Activated T-helper 17 cell treated with anti-CD3 and anti-CD28 coated beads, Interleukin-2, amount 50 U/mL, for 72 hours (primary cell): ENCODE results near the gene TMUB1. TPM values are rescaled to one million over a fixed set of nuclear protein-coding genes. Genes with fewer than 3 reads are reported as not detected.

ENCODE experiments used
- ATAC-seq: fragments of 150-1000 bp; cut with Tn5 transposase; replicated peaks from 2 replicates; pipeline ENCODE4 v1.10.0; 2021; ENCODE audit warnings: mild to moderate bottlenecking, moderate library complexity
- H3K27ac Mint-ChIP-seq: one replicate; pipeline ENCODE4 v1.8.0; 2022; ENCODE audit warnings: mixed read lengths
- H3K27me3 Mint-ChIP-seq: one replicate; pipeline ENCODE4 v1.8.0; 2022; ENCODE audit warnings: mixed read lengths
- H3K36me3 Mint-ChIP-seq: one replicate; pipeline ENCODE4 v1.8.0; 2022; ENCODE audit warnings: low read depth, mild to moderate bottlenecking, mixed read lengths
- H3K4me1 Mint-ChIP-seq: one replicate; pipeline ENCODE4 v1.8.0; 2022; ENCODE audit warnings: mixed read lengths
- H3K4me3 Mint-ChIP-seq: one replicate; pipeline ENCODE4 v1.8.0; 2022; ENCODE audit warnings: mild to moderate bottlenecking, mixed read lengths
- H3K9me3 Mint-ChIP-seq: one replicate; pipeline ENCODE4 v1.8.0; 2022; ENCODE audit warnings: mixed read lengths
- total RNA-seq, 2 donors: library from RNA; stranded (reverse); gene quantifications; one replicate each; pipeline ENCODE4 v1.2.3, GENCODE V29; 2022

Gene TMUB1
- total RNA-seq, 2 donors from 2014 or later = 72.7 to 78.4 TPM

GRCh38 chr7:151124481-151124880 is 41.2 kb upstream of the TMUB1 start:
- no peak overlapping the region for H3K27ac Mint-ChIP-seq

DNA sequence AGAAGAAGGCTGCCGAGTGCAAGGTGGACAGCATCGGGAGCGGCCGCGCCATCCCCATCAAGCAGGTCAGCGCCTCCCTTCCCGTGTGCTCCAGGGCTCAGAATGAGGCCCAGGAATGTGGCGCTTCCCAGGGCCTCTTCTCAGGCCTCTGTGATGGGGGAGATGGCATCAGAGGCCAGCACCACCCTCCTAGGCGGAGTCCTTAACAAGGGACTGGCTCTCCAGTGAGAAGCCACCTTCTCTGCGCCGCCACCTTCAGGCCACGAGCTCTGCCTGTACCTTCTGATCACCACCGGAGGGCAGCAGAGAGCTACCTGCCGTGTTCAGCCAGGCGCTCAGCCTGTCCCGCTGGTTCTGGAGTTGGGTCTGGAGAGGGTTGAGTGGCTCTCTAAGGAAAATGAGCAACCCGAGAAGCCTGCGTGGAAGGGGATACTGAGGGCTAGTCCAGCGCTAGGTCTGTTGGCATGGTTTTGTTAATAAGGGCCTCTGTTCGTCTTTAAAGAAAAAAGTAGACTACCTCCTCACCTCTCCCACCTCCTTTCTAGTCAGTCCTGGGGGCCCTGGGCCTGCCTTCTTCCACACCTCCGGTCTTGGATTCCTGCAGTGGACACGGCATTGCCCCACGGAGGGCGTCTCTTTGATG is 40.6 kb upstream of the TMUB1 start:
- Mint-ChIP-seq H3K4me1 (peaks cover 7% of the 10 kb centered on the region), H3K27ac (peak overlapping the region; percentile 31), H3K9me3 (no peaks in the 10 kb centered on the region)

More at GRCh38 chr7:151124481-151124880, 41.2 kb upstream of the TMUB1 start:
- no peaks in the 10 kb centered on the region for H3K9me3 Mint-ChIP-seq
- H3K4me1 Mint-ChIP-seq = peaks cover 7% of the 10 kb centered on the region
- no peak overlapping the region for H3K4me3 Mint-ChIP-seq
- H3K36me3 Mint-ChIP-seq = peaks cover 38% of the 10 kb centered on the region
- H3K27me3 Mint-ChIP-seq = no peaks in the 10 kb centered on the region
- no peak for ATAC-seq

DNA sequence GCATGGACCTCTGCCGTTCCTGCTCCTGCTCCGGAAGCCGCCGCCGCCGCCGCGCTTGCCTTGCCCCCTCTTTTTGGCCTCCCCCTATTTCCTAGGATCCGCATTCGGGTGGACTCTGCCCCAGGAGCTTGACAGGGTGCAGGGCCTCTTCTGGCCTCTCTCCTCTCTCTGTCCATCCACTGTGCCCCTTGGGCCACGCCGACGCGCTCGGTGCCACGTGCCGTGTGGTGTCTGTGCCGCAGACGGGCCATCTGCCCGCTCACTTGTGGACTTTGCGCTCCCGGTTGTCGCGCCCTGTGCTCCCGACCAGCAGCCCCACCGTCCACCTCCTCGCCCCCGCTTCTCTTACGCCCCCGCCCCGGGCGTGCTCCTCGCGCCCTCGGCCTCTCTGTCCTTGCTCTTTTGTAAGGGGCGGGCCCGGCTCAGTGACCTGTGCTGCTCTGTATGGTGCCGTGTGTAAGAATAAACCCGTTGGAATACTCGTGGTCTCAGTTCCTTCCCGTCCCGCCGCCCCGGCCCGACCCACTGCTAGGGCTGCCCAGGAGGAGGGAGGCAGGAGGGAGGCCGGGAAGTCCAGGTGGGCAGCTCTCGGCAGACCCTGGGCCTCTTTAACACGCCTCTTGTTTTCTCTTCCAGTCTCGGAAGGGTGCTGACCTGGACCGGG is 40.0 kb upstream of the TMUB1 start:
- Mint-ChIP-seq H3K4me1 (peaks cover 7% of the 10 kb centered on the region), H3K36me3 (peaks cover 48% of the 10 kb centered on the region), H3K27me3 (no peaks in the 10 kb centered on the region), H3K27ac (peak overlapping the region; percentile 31), H3K4me3 (no peak overlapping the region), H3K9me3 (no peaks in the 10 kb centered on the region)
- no peak for ATAC-seq

More for the DNA sequence above, 40.6 kb upstream of the TMUB1 start:
- H3K36me3 Mint-ChIP-seq = peaks cover 43% of the 10 kb centered on the region
- ATAC-seq = peak; percentile 93
- no peak overlapping the region for H3K4me3 Mint-ChIP-seq
- H3K27me3 Mint-ChIP-seq = no peaks in the 10 kb centered on the region

DNA sequence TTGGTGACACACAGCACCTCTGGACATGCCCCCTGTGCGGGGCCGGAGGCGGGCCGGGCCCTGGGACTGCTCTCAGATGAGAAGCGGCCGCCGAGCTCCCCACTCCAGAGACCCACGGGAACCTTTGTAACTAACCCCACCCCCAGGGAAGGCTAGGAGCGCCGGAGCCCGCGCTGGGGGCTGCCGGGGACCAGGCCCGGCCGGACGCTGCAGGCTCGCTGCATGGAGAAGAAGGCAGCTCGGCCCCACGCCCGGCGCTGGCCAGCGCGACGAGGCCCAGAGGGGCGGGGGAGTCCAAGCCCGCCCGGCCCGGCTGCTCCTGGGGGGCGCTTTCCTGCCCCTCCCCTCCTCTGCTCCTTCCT is 39.5 kb upstream of the TMUB1 start:
- no peaks in the 10 kb centered on the region for H3K27me3 Mint-ChIP-seq
- peaks cover 7% of the 10 kb centered on the region for H3K4me1 Mint-ChIP-seq
- no peak overlapping the region for H3K4me3 Mint-ChIP-seq
- ATAC-seq = no peak
- H3K27ac Mint-ChIP-seq = no peak overlapping the region
- peaks cover 48% of the 10 kb centered on the region for H3K36me3 Mint-ChIP-seq
- H3K9me3 Mint-ChIP-seq = no peaks in the 10 kb centered on the region

DNA sequence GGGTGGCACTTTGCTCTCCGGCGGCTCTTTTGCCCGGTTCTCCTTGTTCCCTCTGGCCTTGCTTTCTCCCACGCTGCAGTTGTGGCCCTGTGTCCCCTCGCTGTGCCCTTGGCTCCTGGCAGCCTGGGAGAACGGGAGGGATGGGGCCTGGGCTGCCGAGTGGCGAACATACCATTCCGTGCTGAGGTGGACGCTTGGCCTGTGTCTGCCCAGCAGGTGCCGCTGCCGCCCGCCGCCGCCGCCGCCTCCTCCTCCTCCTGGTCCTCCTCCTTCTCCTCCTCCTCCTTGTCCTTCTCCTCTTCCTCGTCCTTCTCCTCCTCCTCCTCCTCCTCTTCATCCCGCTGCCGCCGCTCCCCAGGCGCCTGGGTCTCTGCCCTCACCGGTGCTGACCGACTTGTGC is 39.0 kb upstream of the TMUB1 start:
- peaks cover 48% of the 10 kb centered on the region for H3K36me3 Mint-ChIP-seq
- no peaks in the 10 kb centered on the region for H3K27me3 Mint-ChIP-seq
- no peak overlapping the region for H3K4me3 Mint-ChIP-seq
- no peaks in the 10 kb centered on the region for H3K9me3 Mint-ChIP-seq
- ATAC-seq = no peak
- peaks cover 9% of the 10 kb centered on the region for H3K4me1 Mint-ChIP-seq
- no peak overlapping the region for H3K27ac Mint-ChIP-seq

GRCh38 chr7:151121380-151122170 is 38.3 kb upstream of the TMUB1 start:
- peaks cover 14% of the 10 kb centered on the region for H3K4me1 Mint-ChIP-seq
- no peaks in the 10 kb centered on the region for H3K9me3 Mint-ChIP-seq
- ATAC-seq = no peak
- no peak overlapping the region for H3K27ac Mint-ChIP-seq
- no peaks in the 10 kb centered on the region for H3K27me3 Mint-ChIP-seq
- H3K36me3 Mint-ChIP-seq = peaks cover 48% of the 10 kb centered on the region
- H3K4me3 Mint-ChIP-seq = no peak overlapping the region

DNA sequence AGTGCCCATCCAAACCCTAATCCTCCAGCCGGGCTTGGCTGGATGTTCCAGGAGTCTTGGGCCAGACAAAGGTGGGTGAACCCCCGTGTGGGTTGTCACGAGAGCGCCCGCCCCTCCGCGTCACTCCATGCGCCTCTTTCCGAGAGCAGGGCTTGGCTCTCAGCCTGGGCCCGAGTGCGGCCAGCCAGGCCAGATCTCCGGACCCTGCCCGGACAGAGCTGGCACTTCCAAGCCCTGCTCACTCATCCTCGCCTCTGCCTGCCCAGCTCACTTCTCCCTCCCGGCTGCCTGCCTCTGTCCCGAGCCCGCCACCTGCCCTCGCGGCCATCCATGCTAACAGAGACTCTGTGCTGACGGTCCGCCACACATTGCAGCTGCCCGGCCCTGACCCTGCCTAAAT is 37.6 kb upstream of the TMUB1 start:
- H3K27ac Mint-ChIP-seq = no peak overlapping the region
- no peaks in the 10 kb centered on the region for H3K9me3 Mint-ChIP-seq
- ATAC-seq = no peak
- H3K4me1 Mint-ChIP-seq = peaks cover 14% of the 10 kb centered on the region
- peaks cover 48% of the 10 kb centered on the region for H3K36me3 Mint-ChIP-seq
- H3K4me3 Mint-ChIP-seq = no peak overlapping the region
- H3K27me3 Mint-ChIP-seq = no peaks in the 10 kb centered on the region

DNA sequence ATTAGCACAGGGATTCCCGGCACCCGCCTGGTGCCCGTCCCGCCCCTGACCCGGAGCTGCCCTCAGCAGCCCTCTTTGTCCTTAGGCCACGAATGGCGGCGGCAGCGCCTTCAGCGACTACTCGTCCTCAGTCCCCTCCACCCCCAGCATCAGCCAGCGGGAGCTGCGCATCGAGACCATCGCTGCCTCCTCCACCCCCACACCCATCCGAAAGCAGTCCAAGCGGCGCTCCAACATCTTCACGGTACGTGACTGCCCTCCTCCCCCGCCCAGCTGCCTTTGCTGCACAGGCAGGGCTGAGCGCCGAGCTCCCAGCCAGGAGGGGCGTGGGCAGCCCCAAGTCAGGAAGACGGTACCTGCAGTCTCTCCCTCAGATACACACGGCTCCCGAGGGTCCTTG is 36.6 kb upstream of the TMUB1 start:
- H3K4me3 Mint-ChIP-seq = no peak overlapping the region
- H3K27ac Mint-ChIP-seq = no peak overlapping the region
- peaks cover 48% of the 10 kb centered on the region for H3K36me3 Mint-ChIP-seq
- no peaks in the 10 kb centered on the region for H3K27me3 Mint-ChIP-seq
- no peak for ATAC-seq
- no peaks in the 10 kb centered on the region for H3K9me3 Mint-ChIP-seq
- H3K4me1 Mint-ChIP-seq = peaks cover 14% of the 10 kb centered on the region

DNA sequence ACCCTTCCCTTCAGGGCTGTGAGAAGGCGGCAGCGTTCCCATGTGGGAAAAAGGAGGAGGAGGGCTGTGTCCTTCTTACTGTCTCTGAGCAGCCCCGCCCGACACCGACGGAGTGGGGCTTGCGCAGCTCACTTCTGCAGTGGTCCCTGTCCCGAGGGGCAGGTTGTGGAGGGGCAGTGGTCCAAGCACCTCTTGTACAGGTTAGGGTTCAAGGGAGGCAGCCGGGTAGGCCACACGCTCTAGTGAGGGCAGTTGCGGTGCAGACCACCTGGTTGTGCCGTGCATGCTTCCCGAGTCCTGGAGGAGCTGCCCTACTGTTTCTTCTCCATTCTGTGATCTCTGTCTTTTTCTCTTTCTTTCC is 35.7 kb upstream of the TMUB1 start:
- H3K36me3 Mint-ChIP-seq = peaks cover 44% of the 10 kb centered on the region
- H3K9me3 Mint-ChIP-seq = no peaks in the 10 kb centered on the region
- no peak for ATAC-seq
- H3K27ac Mint-ChIP-seq = peak overlapping the region; percentile 45
- no peaks in the 10 kb centered on the region for H3K27me3 Mint-ChIP-seq
- peak overlapping the region; percentile 13 for H3K4me3 Mint-ChIP-seq
- H3K4me1 Mint-ChIP-seq = peaks cover 12% of the 10 kb centered on the region

DNA sequence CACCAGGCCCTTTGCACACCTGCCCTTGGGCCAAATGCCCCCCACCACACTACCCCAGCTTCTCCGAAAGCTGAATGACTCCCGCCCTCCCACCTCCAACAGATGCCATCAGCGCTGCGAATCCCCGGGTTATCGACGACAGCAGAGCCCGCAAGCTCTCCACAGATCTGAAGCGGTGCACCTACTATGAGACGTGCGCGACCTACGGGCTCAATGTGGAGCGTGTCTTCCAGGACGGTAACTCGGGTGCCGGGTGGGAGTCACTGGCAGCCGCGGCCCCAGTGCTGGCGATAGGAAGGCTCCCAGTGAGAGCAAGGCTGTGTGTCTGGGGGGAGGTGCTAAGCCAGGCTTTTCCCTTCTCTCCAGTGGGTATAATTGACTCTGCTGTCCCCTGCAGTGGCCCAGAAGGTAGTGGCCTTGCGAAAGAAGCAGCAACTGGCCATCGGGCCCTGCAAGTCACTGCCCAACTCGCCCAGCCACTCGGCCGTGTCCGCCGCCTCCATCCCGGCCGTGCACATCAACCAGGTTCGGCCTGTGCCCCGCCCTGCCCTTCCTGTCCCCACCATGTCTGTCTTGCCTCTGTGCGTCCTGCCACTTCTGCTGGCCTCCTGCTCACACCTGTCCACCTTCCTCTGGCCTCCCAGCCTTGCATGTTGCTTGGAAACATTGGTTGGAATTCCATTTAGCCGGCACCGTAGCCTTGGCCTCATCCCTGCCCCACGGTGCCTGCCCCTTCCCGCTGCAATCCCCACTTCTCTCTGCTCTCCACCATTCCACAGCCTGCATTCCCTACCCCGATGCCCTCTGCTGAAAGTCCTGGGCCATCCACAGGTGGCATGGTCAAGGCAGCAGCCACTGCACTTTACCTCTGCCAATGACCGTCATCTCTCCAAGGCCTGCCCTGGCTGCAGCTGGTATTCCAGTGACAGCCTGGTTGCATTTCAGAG is 35.1 kb upstream of the TMUB1 start:
- Mint-ChIP-seq H3K27me3 (no peaks in the 10 kb centered on the region), H3K36me3 (peaks cover 37% of the 10 kb centered on the region), H3K27ac (peak overlapping the region; percentile 45), H3K4me3 (peak overlapping the region; percentile 13), H3K9me3 (no peaks in the 10 kb centered on the region), H3K4me1 (peaks cover 8% of the 10 kb centered on the region)
- no peak for ATAC-seq

GRCh38 chr7:151117565-151117964 is 34.3 kb upstream of the TMUB1 start:
- H3K9me3 Mint-ChIP-seq = no peaks in the 10 kb centered on the region
- H3K36me3 Mint-ChIP-seq = peaks cover 34% of the 10 kb centered on the region
- ATAC-seq = peak; percentile 51
- peak overlapping the region; percentile 50 for H3K4me3 Mint-ChIP-seq
- no peaks in the 10 kb centered on the region for H3K27me3 Mint-ChIP-seq
- H3K27ac Mint-ChIP-seq = no peak overlapping the region
- peaks cover 8% of the 10 kb centered on the region for H3K4me1 Mint-ChIP-seq

- no peak overlapping the region for H3K27ac Mint-ChIP-seq
- H3K9me3 Mint-ChIP-seq = no peaks in the 10 kb centered on the region
- no peaks in the 10 kb centered on the region for H3K27me3 Mint-ChIP-seq
- H3K36me3 Mint-ChIP-seq = peaks cover 34% of the 10 kb centered on the region
- peaks cover 8% of the 10 kb centered on the region for H3K4me1 Mint-ChIP-seq
- peak overlapping the region; percentile 50 for H3K4me3 Mint-ChIP-seq
- no peak for ATAC-seq
These were observed 33.5 kb upstream of the TMUB1 start for GRCh38 chr7:151116603-151117440.

DNA sequence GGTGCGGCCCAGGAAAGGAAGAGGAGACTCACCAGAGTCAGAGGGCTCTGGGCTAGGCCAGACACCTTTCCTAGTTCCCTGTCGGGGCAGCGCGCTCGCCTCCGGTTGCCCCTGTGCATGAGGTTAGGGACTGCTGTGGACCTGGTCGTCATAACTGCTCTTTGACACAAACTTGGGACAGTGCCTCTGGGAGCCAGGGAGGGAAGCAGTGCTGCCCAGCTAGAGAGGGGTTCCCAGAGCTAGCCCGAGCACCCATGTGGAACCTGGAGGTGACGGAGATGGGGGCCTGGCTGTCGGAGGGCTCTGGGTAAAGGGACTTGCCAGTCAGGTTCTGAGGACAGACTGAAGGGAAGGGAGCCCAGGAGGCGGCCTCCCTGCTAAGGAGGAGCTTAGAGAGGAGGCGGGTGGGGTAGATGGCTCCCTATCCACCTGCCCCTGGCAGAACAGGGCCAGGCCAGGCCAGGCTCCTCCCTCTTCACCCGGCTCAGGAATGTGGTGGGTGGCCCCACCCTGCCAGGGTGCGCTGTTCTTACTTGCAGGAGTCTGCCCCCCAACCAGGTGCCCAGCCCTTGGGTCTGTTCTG is 32.6 kb upstream of the TMUB1 start:
- H3K36me3 Mint-ChIP-seq = peaks cover 25% of the 10 kb centered on the region
- H3K27me3 Mint-ChIP-seq = no peaks in the 10 kb centered on the region
- no peak for ATAC-seq
- H3K27ac Mint-ChIP-seq = no peak overlapping the region
- H3K9me3 Mint-ChIP-seq = no peaks in the 10 kb centered on the region
- H3K4me3 Mint-ChIP-seq = peak overlapping the region; percentile 52
- peaks cover 8% of the 10 kb centered on the region for H3K4me1 Mint-ChIP-seq
